Pancreas (tissue), 10 donors: ENCODE results near the gene ASB5. TPM values are rescaled to one million over a fixed set of nuclear protein-coding genes. Genes with fewer than 3 reads are reported as not detected.

ENCODE experiments used
- ATAC-seq, 4 donors: fragments of 200-7000 bp; cut with Tn5 transposase; one replicate each; pipeline versions ENCODE4 v1.8.0 to v1.9.1; 2020; ENCODE audit warnings: mild to moderate bottlenecking in 4 of 4, moderate library complexity in 4 of 4
- DNase-seq, 6 donors: peaks; one replicate each; pipeline ENCODE4 v3.0.0-alpha.2; 2020
- FAIRE-seq: peaks from 2 replicates; lab custom pipeline; 2012; peaks lifted over from hg19 to GRCh38; lab: Jason Lieb, UNC
- H3K27ac ChIP-seq, 4 donors: fragments of 200-600 bp; sonication (generic); 1 replicate in 3 of 4; 2 replicates in 1 of 4; pipeline versions ENCODE4 v1.5.0 to v1.8.0; 2020
- H3K27me3 ChIP-seq, 4 donors: fragments of 200-600 bp; one replicate each; pipeline ENCODE4 v1.8.0; 2021
- H3K36me3 ChIP-seq, 3 donors: fragments of 200-600 bp; sonication (generic) in 1 of 3; one replicate each; pipeline versions ENCODE4 v1.5.0 to v1.8.0; 2020 to 2021
- H3K4me1 ChIP-seq, 3 donors: fragments of 200-600 bp; one replicate each; pipeline ENCODE4 v1.8.0; 2021
- H3K4me3 ChIP-seq, 4 donors: fragments of 200-600 bp; sonication (generic) in 2 of 4; one replicate each; pipeline versions ENCODE4 v1.5.0 to v1.8.0; 2020 to 2021
- H3K9me3 ChIP-seq, 4 donors: fragments of 200-600 bp; one replicate each; pipeline ENCODE4 v1.8.0; 2021
- CTCF ChIP-seq, 4 donors: fragments of 200-600 bp; sonication (generic) in 3 of 4; IDR thresholded peaks; one replicate each; pipeline versions ENCODE4 v1.5.0 to v1.8.0; 2021; ENCODE audit warnings: antibody characterized with exemption in 4 of 4
- WGBS, 2 donors: extraction: QIAGEN DNeasy Blood & Tissue Kit; methylation state at CpG; one replicate each; pipeline ENCODE4 v1.1.7; 2013; 5-methylcytosine and 5-hydroxymethylcytosine counted together
- intact Hi-C, 3 donors: fragments of 100-400 bp; cut with DNase I; formaldehyde crosslinking; loops; one replicate each; pipeline versions ENCODE4 v1.11.1 to v1.14.2; 2022
- polyA plus RNA-seq, 2 donors: library from polyadenylated mRNA; stranded (reverse); fragments of 200-250 nt; gene quantifications; one replicate each; pipeline ENCODE4 v1.2.3, GENCODE V29; 2013
- total RNA-seq, 6 donors: library from RNA; stranded (reverse); fragmentation: NEBNext Ultra II Directional in 4 of 6; extraction: Animal tissue kit (Norgen Biotek cat#: 25700) in 4 of 6; gene quantifications; one replicate each; pipeline versions ENCODE4 v1.2.1 to v1.2.4, GENCODE V29; 2021 to 2023
- donor health status: healthy with polysubstance abuse.
- donor health status: DM: no; HTN: no; CAD: no; lungs with moderate emphysema.
- donor health status: DM: no; HTN: no; CAD: no.
- donor health status: control.
- donor health status: control.
- donor health status: Bipolar disorder and iron deficiency.
- donor health status: DM: yes; HTN: yes; CAD: no.
- donor health status: DM: no; HTN: no; CAD: no.
- donor health status: DM: no; HTN: no; CAD: no.
- donor health status: DM: yes; HTN: yes; CAD: no.

ASB5 gene
- total and polyA plus RNA-seq, 8 donors: 0.08 to 0.38 TPM; not detected in 6

DNA sequence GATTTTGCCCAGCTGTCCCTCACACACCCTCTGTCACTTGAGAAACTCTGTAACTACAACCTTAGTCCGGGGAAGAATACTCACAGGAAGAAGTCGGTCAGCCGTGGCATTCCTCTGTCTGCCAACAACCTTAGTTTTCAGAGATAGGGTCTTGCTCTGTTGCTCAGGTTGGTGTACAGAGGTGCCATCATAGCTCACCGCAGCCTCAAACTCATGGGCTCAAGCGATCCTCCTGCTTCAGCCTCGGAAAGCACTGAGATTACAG is 38.6 kb upstream of the ASB5 start:
- H3K4me1 ChIP-seq: no peaks in the 10 kb centered on the region
- no peaks in the 10 kb centered on the region for H3K27me3 ChIP-seq
- 75 to 88% methylated on average over 6 of the region's 6 CpGs for WGBS, 2 donors
- intact Hi-C loops: no loop called here
- H3K4me3 ChIP-seq: no peak overlapping the region
- H3K27ac ChIP-seq: no peak overlapping the region
- DNase-seq: no peak
- ATAC-seq: no peak
- H3K9me3 ChIP-seq: no peaks in the 10 kb centered on the region
- no peak for FAIRE-seq
- no peaks in the 10 kb centered on the region for H3K36me3 ChIP-seq
- TF ChIP-seq CTCF (IDR thresholded peaks at IDR 0.05): no peak

DNA sequence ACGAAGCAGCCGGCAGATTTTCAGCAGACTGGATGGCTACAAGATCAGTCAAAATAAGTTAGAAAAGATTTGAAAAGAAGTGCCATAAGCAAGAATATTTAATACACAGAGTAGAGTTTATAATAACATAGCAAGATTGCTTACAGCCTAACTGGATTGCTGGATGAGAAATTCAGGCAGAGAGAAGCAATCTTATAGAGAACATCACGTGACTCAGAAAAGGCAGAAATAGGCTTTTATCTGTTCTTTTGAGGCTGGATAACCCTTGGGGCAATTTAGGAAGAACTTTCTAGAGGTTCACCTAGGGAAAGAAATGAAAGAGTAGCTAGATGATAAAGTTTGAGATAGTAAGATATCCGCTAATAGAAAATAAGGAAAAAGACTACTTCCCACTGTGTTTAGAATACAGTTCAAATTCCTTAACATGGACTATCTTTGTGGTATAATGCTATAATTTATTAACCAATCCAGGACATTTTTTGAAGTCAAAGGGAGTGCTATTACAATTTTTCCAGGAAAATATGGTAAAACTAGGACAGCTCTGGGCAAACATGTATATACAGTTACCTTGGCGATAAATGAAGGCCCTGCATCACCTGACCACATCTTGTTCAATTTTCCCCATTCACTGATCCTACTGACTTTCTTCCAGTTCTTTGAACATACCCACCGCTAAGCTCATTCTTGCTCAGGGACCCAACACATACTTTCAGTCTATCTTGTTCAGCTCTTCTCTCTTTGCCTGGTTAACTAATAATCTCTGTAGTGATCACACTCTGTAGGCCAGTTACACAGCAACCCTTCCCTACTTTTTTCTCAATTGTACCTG is 38.0 kb upstream of the ASB5 start:
- no peak for TF ChIP-seq CTCF (IDR thresholded peaks at IDR 0.05)
- intact Hi-C loops: no loop called here
- WGBS, 2 donors: 77 to 78% methylated on average over 6 of the region's 6 CpGs
- Histone ChIP-seq H3K36me3 (no peaks in the 10 kb centered on the region), H3K4me3 (no peak overlapping the region), H3K9me3 (no peaks in the 10 kb centered on the region), H3K4me1 (no peaks in the 10 kb centered on the region), H3K27ac (no peak overlapping the region), H3K27me3 (no peaks in the 10 kb centered on the region)
- no peak for ATAC-seq
- no peak for FAIRE-seq
- DNase-seq: no peak

GRCh38 chr4:176303938-176304337 is 34.9 kb upstream of the ASB5 start:
- DNase-seq (no peak), FAIRE-seq (no peak), ATAC-seq (no peak)
- H3K36me3 ChIP-seq: no peaks in the 10 kb centered on the region
- no peak for TF ChIP-seq CTCF (IDR thresholded peaks at IDR 0.05)
- no peaks in the 10 kb centered on the region for H3K4me1 ChIP-seq
- WGBS, 2 donors: 9 to 11% methylated on average over 1 of the region's 1 CpG
- H3K4me3 ChIP-seq: no peak overlapping the region
- H3K27ac ChIP-seq: no peak overlapping the region
- intact Hi-C loops: no loop called here
- H3K9me3 ChIP-seq: no peaks in the 10 kb centered on the region
- H3K27me3 ChIP-seq: no peaks in the 10 kb centered on the region

DNA sequence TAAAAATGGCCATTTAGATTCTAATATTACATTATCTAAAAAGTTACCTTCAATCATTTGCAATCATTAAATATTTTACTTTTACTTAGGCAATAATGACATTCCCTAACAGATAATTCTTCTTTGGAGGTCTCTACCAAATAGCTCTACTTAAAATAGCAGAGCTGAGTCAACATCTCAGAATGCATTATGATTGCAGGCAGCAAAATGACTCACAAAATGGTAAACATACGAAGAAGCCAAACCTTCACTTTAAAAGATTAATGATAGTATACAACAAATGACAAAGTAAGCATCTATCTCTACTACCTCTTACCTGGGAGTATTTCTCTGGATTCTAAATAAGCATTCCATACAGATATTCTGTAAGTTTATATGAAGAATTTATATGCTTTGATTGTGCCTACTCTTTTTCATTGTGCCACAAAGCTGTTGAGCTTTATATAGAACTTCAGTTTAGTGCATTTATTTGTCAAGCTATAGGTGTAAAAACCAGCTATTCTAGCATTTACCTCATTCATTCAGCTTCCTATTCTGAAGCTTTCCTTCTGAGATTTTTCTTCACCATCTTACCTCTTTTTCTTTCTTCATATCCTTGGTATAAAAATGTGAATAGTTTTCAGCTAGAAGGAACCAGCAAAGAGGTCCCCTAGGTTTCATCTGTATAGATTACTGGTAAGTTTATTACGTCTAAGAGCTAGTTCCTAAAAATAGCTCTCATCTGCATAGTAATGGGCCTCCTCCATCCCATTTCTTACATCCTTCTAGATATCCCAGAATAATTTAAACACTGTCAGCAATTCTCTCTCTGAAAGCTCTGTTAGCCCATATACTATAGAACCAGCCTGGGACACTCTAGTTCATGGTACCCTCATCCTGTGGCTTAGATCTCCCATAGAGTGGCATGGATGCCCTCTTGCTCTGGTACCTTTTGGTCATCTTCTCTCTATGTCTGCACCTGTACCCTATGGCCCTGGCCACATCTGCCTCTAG is 33.6 kb upstream of the ASB5 start:
- intact Hi-C loops: no loop called here

More for the DNA sequence above, 33.6 kb upstream of the ASB5 start:
- Histone ChIP-seq H3K27ac (no peak overlapping the region), H3K36me3 (no peaks in the 10 kb centered on the region), H3K4me1 (no peaks in the 10 kb centered on the region), H3K4me3 (no peak overlapping the region), H3K27me3 (no peaks in the 10 kb centered on the region), H3K9me3 (no peaks in the 10 kb centered on the region)
- 48 to 54% methylated on average over 2 of the region's 2 CpGs for WGBS, 2 donors
- peak in 2 of 4 donors; percentile 45 to 58 for ATAC-seq
- no peak for FAIRE-seq
- no peak for TF ChIP-seq CTCF (IDR thresholded peaks at IDR 0.05)
- DNase-seq: no peak
